ENCODE data around the gene NCOR1. TPM values are rescaled to one million over a fixed set of nuclear protein-coding genes. Genes with fewer than 3 reads are reported as not detected.

The NCOR1 gene
- total and polyA plus RNA-seq, 9 of the 15 experiments (the other 6 are each of a cell fraction or from before 2014, with no cell fraction given), result 20.2 to 66.5 (median 50.9) TPM

DNA sequence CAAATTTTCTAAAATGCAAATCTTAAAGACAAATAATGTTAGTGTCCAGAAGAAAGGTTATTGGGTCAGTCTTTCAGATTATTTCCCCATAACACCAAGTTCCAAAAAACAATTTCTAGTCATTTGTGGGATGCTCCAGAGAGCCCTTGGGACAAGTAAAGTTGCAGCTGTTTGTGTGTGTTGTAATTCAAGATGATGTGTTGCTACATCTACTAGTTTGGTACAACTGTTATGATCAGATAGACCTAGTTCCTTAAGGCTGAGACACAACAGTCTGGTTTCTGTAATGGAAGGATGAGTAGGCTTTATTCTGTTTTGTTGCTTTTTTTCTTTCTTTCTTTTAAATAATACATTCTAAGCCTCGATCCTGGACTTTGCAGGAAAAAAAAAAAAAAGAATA lies 43.6 kb upstream of the NCOR1 start (continued):
- TF ChIP-seq ZNF644 (tag; IDR thresholded peaks at IDR 0.05; ENCODE audit: low read depth), result no peak
- TF ChIP-seq ZNF133 (CRISPR knock-in tag; IDR thresholded peaks at IDR 0.05), result no peak
- TF ChIP-seq, protein P1, sequence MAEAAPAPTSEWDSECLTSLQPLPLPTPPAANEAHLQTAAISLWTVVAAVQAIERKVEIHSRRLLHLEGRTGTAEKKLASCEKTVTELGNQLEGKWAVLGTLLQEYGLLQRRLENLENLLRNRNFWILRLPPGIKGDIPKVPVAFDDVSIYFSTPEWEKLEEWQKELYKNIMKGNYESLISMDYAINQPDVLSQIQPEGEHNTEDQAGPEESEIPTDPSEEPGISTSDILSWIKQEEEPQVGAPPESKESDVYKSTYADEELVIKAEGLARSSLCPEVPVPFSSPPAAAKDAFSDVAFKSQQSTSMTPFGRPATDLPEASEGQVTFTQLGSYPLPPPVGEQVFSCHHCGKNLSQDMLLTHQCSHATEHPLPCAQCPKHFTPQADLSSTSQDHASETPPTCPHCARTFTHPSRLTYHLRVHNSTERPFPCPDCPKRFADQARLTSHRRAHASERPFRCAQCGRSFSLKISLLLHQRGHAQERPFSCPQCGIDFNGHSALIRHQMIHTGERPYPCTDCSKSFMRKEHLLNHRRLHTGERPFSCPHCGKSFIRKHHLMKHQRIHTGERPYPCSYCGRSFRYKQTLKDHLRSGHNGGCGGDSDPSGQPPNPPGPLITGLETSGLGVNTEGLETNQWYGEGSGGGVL (CRISPR knock-in tag; IDR thresholded peaks at IDR 0.05), result no peak
- TF ChIP-seq KHSRP (IDR thresholded peaks at IDR 0.05), result no peak

DNA sequence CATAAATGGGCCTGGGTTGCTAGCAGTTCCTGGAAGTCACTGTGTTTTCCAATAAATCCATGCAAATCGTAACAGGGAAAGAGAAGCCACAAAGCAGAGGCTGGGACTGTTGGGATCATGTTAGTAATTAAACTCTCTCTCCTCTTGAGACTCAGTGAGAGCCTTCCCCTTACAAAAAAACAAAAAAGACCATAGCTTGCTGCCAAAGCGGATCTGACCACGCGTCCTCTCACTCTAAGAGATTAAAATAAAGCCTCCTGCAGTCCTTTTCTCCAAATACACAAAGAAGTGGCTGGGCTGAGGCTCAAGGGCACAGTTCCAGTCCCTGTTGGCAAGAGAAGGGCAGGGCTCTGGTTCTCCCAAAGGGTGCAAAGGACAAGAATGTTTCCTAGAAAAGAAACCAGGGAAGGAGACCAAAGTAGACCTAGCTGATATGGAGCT lies 40.2 kb upstream of the NCOR1 start:
- POLR2A ChIA-PET, result interaction anchor here (0.8 to 1.2 kb wide), 2 partner anchors 31 to 184 kb away, joined by 3 to 4 read pairs; no protein-coding TSS in a partner anchor
- BruUV-seq (replicated peaks), result no TSS peak
- Histone ChIP-seq H4K20me1 (replicated peaks; ENCODE audit: control insufficient read depth, insufficient read depth, low read length) (no peaks in the 10 kb centered on the region), H3K9ac (ENCODE audit: insufficient read depth in 1 of 2, low read depth in 2 of 2, low read length in 2 of 2) (peak overlapping the region; percentile 38 to 75; a peak in 2 of 4 replicates), H3K36me3 (ENCODE audit: control insufficient read depth, insufficient read depth, low read length) (no peaks in the 10 kb centered on the region), H3K4me3 (no peak overlapping the region), H3K4me2 (ENCODE audit: insufficient read depth, low read length) (no peak overlapping the region), H3K79me2 (ENCODE audit: control insufficient read depth, insufficient read depth, low read length) (no peaks in the 10 kb centered on the region), H3K4me1 (replicated peaks in 1 of 2; ENCODE audit: control insufficient read depth in 2 of 2, insufficient read depth in 2 of 2, low read length in 2 of 2) (no peaks in the 10 kb centered on the region; a peak in 2 of 5 replicates), H3K9me1 (ENCODE audit: control insufficient read depth, insufficient read depth, low read length) (no peaks in the 10 kb centered on the region), H3K27me3 (ENCODE audit: control insufficient read depth in 2 of 2, insufficient read depth in 2 of 2, low read length in 2 of 2) (no peaks in the 10 kb centered on the region), H2AFZ (ENCODE audit: low read depth, low read length) (peak overlapping the region; percentile 12; the same call in 1 of the 2 replicates), H3K27ac (ENCODE audit: extremely low read depth, low read depth, low read length) (peak overlapping the region; percentile 55; the same call in 2 of the 3 replicates), H3K9me3 (replicated peaks; ENCODE audit: control insufficient read depth, insufficient read depth, low read depth, low read length) (no peaks in the 10 kb centered on the region)
- intact Hi-C loops (cut with micrococcal nuclease) (no loop called here), in situ Hi-C loops (cut with MboI) (no loop called here)
- no peak for TF ChIP-seq SMAD2 (IDR thresholded peaks at IDR 0.05; ENCODE audit: low read depth, low read length)
- CTCF ChIA-PET (ENCODE audit: low intra/inter-chr PET ratio), result no interaction called here
- DNase-seq (ENCODE audit: extremely low read depth in 1 of 4, low spot score in 3 of 4) (no peak), ATAC-seq (peak; percentile 25; the same call in 1 of the 3 replicates), FAIRE-seq (no peak)
- WGBS (ENCODE audit: insufficient coverage, low coverage, missing lambda C conversion rate), result 33% methylated on average over 4 of the region's 4 CpGs
